HepG2 (cell line): Measurements from ENCODE around the gene TNFRSF6B. TPM values are rescaled to one million over a fixed set of nuclear protein-coding genes. Genes with fewer than 3 reads are reported as not detected.

Experiments
- CENPX ChIP-seq: sonication (generic); formaldehyde crosslinking; IDR thresholded peaks from 2 replicates; pipeline ENCODE4 v1.9.0; 2021; ENCODE audit warnings: mild to moderate bottlenecking, missing genetic modification reagents, moderate library complexity
- FLYWCH1 ChIP-seq: sonication (generic); formaldehyde crosslinking; IDR thresholded peaks from 2 replicates; pipeline ENCODE4 v1.8.1; 2023; ENCODE audit warnings: mild to moderate bottlenecking, missing genetic modification reagents
- FOXA1 ChIP-seq, 2 experiments: fragments of 450-650 bp in 1 of 2; sonication (generic) in 1 of 2; formaldehyde crosslinking in 1 of 2; IDR thresholded peaks; 2 replicates each; pipeline versions ENCODE4 v1.4.0 to v1.6.1; 2016 to 2020; ENCODE audit warnings: missing genetic modification reagents in 1 of 2
- HNRNPUL1 ChIP-seq: fragments of 200-400 bp; formaldehyde crosslinking; IDR thresholded peaks from 2 replicates; pipeline ENCODE4 v1.6.1; 2017; ENCODE audit warnings: low read depth, mild to moderate bottlenecking, low read length, moderate library complexity
- NFAT5 ChIP-seq: sonication (generic); formaldehyde crosslinking; IDR thresholded peaks from 2 replicates; pipeline ENCODE4 v1.4.0; 2020; ENCODE audit warnings: missing genetic modification reagents
- PAWR ChIP-seq: sonication (generic); formaldehyde crosslinking; IDR thresholded peaks from 2 replicates; pipeline ENCODE4 v1.4.0; 2020; ENCODE audit warnings: missing genetic modification reagents, mild to moderate bottlenecking, borderline replicate concordance
- PRPF4 ChIP-seq: fragments of 200-400 bp; formaldehyde crosslinking; IDR thresholded peaks from 2 replicates; pipeline ENCODE4 v1.6.1; 2016; ENCODE audit warnings: low read length, low read depth; ENCODE audit not compliant: poor library complexity, severe bottlenecking
- ZBTB3 ChIP-seq: sonication (generic); formaldehyde crosslinking; IDR thresholded peaks from 2 replicates; pipeline ENCODE4 v1.4.0; 2020; ENCODE audit warnings: low read depth, mild to moderate bottlenecking, moderate library complexity, missing genetic modification reagents, borderline replicate concordance
- ZNF430 ChIP-seq: sonication (generic); formaldehyde crosslinking; IDR thresholded peaks from 2 replicates; pipeline ENCODE4 v1.9.0; 2021; ENCODE audit warnings: mild to moderate bottlenecking, missing genetic modification reagents
- ZNF441 ChIP-seq: sonication (generic); formaldehyde crosslinking; IDR thresholded peaks from 2 replicates; pipeline ENCODE4 v1.7.0; 2021; ENCODE audit warnings: missing genetic modification reagents, borderline replicate concordance
- ZNF556 ChIP-seq: sonication (generic); formaldehyde crosslinking; IDR thresholded peaks from 2 replicates; pipeline ENCODE4 v1.4.0; 2020; ENCODE audit warnings: mild to moderate bottlenecking, missing genetic modification reagents, borderline replicate concordance
- ZNF674 ChIP-seq: sonication (generic); formaldehyde crosslinking; IDR thresholded peaks from 2 replicates; pipeline ENCODE4 v1.5.0; 2020; ENCODE audit warnings: low read depth, mild to moderate bottlenecking, missing genetic modification reagents
- ZSCAN30 ChIP-seq: sonication (generic); formaldehyde crosslinking; IDR thresholded peaks from 2 replicates; pipeline ENCODE4 v1.5.0; 2020; ENCODE audit warnings: mild to moderate bottlenecking, missing genetic modification reagents
- polyA plus RNA-seq, 8 experiments: library from polyadenylated mRNA; depleted of rRNA in 3 of 8; stranded (reverse) in 7 of 8; unstranded in 1 of 8; fragments of >200 nt; fragmentation: Illumina TruSeq in 4 of 8; extraction: Trizol in 4 of 8; gene quantifications; 2 replicates each; pipeline versions ENCODE4 v1.2.1 to v1.2.3, GENCODE V29; 2011 to 2016; ENCODE audit warnings: low read depth in 4 of 8, missing spikeins in 1 of 8, mixed read lengths in 1 of 8; ENCODE audit not compliant: insufficient read depth in 1 of 8
- total RNA-seq, 5 experiments: library from RNA; depleted of rRNA; stranded (reverse); fragments of >200 nt; fragmentation: Illumina TruSeq; extraction: Trizol; gene quantifications; 2 replicates each; pipeline ENCODE4 v1.2.3, GENCODE V29; 2016; ENCODE audit warnings: low read depth in 1 of 5
- TF ChIP-seq, protein P1 (sequence below): sonication (generic); formaldehyde crosslinking; IDR thresholded peaks from 2 replicates; pipeline ENCODE4 v1.5.1; 2020; ENCODE audit warnings: mild to moderate bottlenecking, missing genetic modification reagents, borderline replicate concordance
- TF ChIP-seq, protein P2 (sequence below), 2 experiments: sonication (generic) in 1 of 2; formaldehyde crosslinking in 1 of 2; IDR thresholded peaks; 2 replicates each; pipeline versions ENCODE4 v1.6.1 to v1.9.0; 2014 to 2022; ENCODE audit warnings: antibody characterized with exemption in 1 of 2, borderline replicate concordance in 1 of 2, inconsistent platforms in 1 of 2, low read depth in 1 of 2, missing genetic modification reagents in 1 of 2

TNFRSF6B gene
- total and polyA plus RNA-seq, 2 of the 13 experiments (the other 11 are each of a cell fraction or from before 2014, with no cell fraction given): 0.24 TPM; not detected in 1

DNA sequence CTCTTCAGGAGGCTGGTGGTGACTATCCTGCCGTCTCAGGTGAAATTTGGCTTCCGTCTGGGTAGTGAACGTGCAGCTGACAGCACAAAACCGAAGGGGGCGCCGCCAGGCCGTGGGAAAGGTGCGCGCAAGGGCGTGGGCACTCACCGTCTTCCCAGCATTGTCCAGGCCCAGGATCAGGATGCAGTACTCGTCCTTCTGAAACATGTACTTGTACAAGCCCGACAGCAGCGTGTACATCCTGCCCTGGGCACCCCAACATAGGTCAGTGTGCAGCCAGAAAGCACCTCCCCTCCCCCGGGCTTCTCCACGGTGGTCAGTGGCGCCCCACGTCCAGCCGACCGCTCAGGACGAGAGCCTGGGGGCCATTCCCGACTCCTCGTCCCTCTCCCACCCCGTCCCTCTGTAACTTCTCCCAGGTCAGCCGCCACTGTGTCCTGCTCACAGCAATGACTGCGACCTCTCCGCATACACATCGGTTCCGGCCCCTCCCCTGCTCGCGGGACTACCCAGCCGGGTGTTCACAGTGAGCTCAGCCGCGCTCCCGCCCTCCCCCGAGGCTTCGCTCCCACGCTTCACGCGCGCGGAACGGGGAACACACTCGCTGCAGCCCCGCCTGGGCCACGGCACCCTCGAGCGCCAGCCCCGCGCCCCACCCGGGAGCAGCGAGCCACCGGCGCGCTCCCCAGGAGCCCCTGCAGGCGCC is 10.6 kb downstream of the TNFRSF6B start (continued):
- TF ChIP-seq NFAT5 (CRISPR knock-in tag) (no peak), ZBTB3 (CRISPR knock-in tag) (no peak), ZNF430 (no peak; the same call in 1 of the 2 replicates), FLYWCH1 (CRISPR knock-in tag) (no peak), ZNF556 (peak; percentile 46; the same call in 1 of the 2 replicates), ZNF674 (0 out of 2 replicates have a peak, but pooled peaks have one; percentile 5), PRPF4 (no peak), PAWR (CRISPR knock-in tag) (no peak), ZSCAN30 (no peak), CENPX (CRISPR knock-in tag) (no peak), HNRNPUL1 (no peak), ZNF441 (CRISPR knock-in tag) (no peak), FOXA1 (IDR thresholded peaks at IDR 0.05) (no peak), FOXA1 (CRISPR knock-in tag; IDR thresholded peaks at IDR 0.05) (peak; percentile 60)
- TF ChIP-seq, protein P1, sequence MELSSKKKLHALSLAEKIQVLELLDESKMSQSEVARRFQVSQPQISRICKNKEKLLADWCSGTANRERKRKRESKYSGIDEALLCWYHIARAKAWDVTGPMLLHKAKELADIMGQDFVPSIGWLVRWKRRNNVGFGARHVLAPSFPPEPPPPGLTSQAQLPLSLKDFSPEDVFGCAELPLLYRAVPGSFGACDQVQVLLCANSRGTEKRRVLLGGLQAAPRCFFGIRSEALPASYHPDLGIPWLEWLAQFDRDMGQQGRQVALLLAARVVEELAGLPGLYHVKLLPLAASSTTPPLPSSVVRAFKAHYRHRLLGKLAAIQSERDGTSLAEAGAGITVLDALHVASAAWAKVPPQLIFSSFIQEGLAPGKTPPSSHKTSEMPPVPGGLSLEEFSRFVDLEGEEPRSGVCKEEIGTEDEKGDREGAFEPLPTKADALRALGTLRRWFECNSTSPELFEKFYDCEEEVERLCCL (CRISPR knock-in tag): 0 out of 2 replicates have a peak, but pooled peaks have one; percentile 10
- TF ChIP-seq, protein P2, sequence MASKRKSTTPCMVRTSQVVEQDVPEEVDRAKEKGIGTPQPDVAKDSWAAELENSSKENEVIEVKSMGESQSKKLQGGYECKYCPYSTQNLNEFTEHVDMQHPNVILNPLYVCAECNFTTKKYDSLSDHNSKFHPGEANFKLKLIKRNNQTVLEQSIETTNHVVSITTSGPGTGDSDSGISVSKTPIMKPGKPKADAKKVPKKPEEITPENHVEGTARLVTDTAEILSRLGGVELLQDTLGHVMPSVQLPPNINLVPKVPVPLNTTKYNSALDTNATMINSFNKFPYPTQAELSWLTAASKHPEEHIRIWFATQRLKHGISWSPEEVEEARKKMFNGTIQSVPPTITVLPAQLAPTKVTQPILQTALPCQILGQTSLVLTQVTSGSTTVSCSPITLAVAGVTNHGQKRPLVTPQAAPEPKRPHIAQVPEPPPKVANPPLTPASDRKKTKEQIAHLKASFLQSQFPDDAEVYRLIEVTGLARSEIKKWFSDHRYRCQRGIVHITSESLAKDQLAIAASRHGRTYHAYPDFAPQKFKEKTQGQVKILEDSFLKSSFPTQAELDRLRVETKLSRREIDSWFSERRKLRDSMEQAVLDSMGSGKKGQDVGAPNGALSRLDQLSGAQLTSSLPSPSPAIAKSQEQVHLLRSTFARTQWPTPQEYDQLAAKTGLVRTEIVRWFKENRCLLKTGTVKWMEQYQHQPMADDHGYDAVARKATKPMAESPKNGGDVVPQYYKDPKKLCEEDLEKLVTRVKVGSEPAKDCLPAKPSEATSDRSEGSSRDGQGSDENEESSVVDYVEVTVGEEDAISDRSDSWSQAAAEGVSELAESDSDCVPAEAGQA (IDR thresholded peaks at IDR 0.05; ENCODE audit: low read depth): no peak
- TF ChIP-seq, protein P2 (CRISPR knock-in tag; IDR thresholded peaks at IDR 0.05; ENCODE audit: borderline replicate concordance): no peak
